ENCODE data around the gene NCK1. TPM values are rescaled to one million over a fixed set of nuclear protein-coding genes. Genes with fewer than 3 reads are reported as not detected.
A peak's percentile ranks its signal among the peaks of the same experiment; 100 is the strongest.

Gene NCK1
- total RNA-seq, 6 donors from 2014 or later, result 26.2 to 61.7 (median 44.8) TPM

DNA sequence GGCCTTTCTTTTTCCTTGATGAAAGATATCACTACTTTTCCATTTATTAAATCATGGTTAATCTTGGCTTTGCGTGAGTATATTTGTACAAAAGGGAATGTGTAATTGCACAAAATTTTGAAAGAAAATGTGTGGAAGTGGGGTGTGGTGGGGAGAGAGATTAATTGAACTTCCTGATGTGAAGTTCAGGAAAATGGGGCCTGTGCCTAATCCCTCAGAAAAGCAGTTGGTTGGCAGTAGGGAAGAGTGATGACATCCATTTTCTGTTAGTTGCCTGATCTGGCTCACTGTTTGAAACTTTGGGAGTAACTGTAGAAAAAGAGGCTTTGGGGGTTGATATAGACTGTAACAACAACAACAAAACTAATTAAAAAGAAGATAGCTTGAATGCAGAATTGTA, 85.0 kb downstream of the NCK1 start:
- no peak overlapping the region for H3K27ac ChIP-seq
- DNase-seq, result no peak
- no peaks in the 10 kb centered on the region for H3K9me3 ChIP-seq
- peaks cover 0 to 9% (median 3%) of the 10 kb centered on the region in 4 donors for H3K36me3 ChIP-seq
- 83 to 88% methylated on average over 1 of the region's 1 CpG for WGBS, 2 donors
- no peak for ATAC-seq (ENCODE audit: low FRiP score in 2 of 2)
- H3K27me3 ChIP-seq, result no peaks in the 10 kb centered on the region
- TF ChIP-seq EP300 (IDR thresholded peaks at IDR 0.05) (no peak), POLR2A (IDR thresholded peaks at IDR 0.05) (no peak)
- H3K4me3 ChIP-seq, result no peak overlapping the region
- peaks cover 18 to 34% (median 31%) of the 10 kb centered on the region in 4 donors for H3K4me1 ChIP-seq

DNA sequence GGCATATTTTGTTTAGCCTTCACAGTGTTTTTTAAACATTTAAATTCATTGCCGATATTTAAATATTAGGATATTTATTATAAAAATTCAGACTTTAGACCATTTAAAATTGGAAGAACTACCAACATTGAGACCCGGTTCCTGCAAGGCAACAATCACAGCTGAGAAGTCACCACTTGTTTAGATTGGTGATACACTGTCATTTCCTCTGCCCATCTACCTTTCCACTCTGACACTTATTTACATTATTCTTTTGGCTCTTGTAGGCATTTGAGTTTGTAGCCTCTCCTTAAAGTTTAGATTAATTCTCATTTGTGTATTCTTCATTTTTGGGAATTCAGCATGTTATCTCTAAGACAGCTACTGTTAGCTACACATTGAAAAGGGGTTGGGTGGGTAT, 85.5 kb downstream of the NCK1 start:
- DNase-seq (no peak), ATAC-seq (ENCODE audit: low FRiP score in 2 of 2) (no peak)
- Histone ChIP-seq H3K36me3 (peaks cover 0 to 9% (median 3%) of the 10 kb centered on the region in 4 donors), H3K9me3 (no peaks in the 10 kb centered on the region), H3K27ac (peak overlapping the region in 1 of 4 donors; percentile 22), H3K4me1 (peaks cover 15 to 32% (median 27%) of the 10 kb centered on the region in 4 donors), H3K27me3 (no peaks in the 10 kb centered on the region), H3K4me3 (no peak overlapping the region)
- TF ChIP-seq POLR2A (IDR thresholded peaks at IDR 0.05) (no peak), EP300 (IDR thresholded peaks at IDR 0.05) (no peak), POLR2AphosphoS5 (IDR thresholded peaks at IDR 0.05) (no peak)
- TF ChIP-seq, protein P1, sequence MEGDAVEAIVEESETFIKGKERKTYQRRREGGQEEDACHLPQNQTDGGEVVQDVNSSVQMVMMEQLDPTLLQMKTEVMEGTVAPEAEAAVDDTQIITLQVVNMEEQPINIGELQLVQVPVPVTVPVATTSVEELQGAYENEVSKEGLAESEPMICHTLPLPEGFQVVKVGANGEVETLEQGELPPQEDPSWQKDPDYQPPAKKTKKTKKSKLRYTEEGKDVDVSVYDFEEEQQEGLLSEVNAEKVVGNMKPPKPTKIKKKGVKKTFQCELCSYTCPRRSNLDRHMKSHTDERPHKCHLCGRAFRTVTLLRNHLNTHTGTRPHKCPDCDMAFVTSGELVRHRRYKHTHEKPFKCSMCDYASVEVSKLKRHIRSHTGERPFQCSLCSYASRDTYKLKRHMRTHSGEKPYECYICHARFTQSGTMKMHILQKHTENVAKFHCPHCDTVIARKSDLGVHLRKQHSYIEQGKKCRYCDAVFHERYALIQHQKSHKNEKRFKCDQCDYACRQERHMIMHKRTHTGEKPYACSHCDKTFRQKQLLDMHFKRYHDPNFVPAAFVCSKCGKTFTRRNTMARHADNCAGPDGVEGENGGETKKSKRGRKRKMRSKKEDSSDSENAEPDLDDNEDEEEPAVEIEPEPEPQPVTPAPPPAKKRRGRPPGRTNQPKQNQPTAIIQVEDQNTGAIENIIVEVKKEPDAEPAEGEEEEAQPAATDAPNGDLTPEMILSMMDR (IDR thresholded peaks at IDR 0.05), result no peak
- WGBS, 2 donors, result 44 to 48% methylated on average over 2 of the region's 2 CpGs

DNA sequence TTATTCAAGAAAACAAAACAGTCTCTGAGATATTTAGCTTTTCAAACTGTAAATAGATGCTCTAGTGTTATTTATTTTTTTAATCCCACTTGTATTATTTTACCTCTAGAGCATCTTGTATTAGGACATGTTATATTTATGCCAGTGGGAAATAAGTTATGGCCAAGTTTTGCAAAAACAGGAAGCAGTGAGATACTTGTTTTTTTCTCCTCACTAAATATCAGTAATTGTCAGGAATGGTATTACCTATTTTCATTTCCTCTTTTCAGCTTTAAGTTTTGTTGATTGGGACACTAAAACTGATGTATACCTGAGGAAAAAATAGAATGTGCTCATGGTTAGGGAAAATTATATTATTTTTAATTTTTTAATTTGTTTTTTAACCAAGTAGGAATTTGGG, 87.1 kb downstream of the NCK1 start:
- no peaks in the 10 kb centered on the region for H3K27me3 ChIP-seq
- H3K36me3 ChIP-seq, result peaks cover 0 to 9% (median 3%) of the 10 kb centered on the region in 4 donors
- no peak for TF ChIP-seq POLR2A (IDR thresholded peaks at IDR 0.05)
- TF ChIP-seq POLR2AphosphoS5 (IDR thresholded peaks at IDR 0.05), result no peak
- TF ChIP-seq, protein P1 (IDR thresholded peaks at IDR 0.05), result no peak
- TF ChIP-seq EP300 (IDR thresholded peaks at IDR 0.05), result no peak
- DNase-seq, result no peak
- no peak for ATAC-seq (ENCODE audit: low FRiP score in 2 of 2)
- no peak overlapping the region for H3K27ac ChIP-seq
- H3K4me3 ChIP-seq, result no peak overlapping the region
- peaks cover 3 to 19% (median 16%) of the 10 kb centered on the region in 4 donors for H3K4me1 ChIP-seq
- no peaks in the 10 kb centered on the region for H3K9me3 ChIP-seq

DNA sequence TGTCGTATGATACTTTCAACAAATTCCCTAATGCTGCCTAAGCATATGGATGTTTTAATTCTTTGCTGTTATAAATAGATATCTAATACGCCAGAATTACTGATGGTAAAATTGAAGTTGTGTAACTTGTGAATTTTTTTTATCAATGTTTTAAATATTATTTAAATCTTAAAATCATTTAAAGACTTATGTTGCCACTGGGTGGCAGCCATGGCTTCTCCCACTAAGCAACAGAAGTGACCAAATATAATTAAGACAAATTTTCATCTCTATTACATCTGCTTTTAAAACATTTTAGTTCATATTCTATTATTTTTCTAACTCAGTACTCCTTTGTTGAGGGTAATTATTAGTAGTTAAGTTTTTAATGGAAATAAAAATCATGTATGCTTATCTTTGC, 87.7 kb downstream of the NCK1 start:
- Histone ChIP-seq H3K4me1 (peaks cover 3 to 18% (median 12%) of the 10 kb centered on the region in 4 donors), H3K27ac (no peak overlapping the region), H3K4me3 (no peak overlapping the region), H3K9me3 (no peaks in the 10 kb centered on the region), H3K27me3 (no peaks in the 10 kb centered on the region), H3K36me3 (peaks cover 0 to 9% (median 3%) of the 10 kb centered on the region in 4 donors)
- 84 to 93% methylated on average over 2 of the region's 2 CpGs for WGBS, 2 donors
- DNase-seq (no peak), ATAC-seq (ENCODE audit: low FRiP score in 2 of 2) (no peak)
- TF ChIP-seq, protein P1 (IDR thresholded peaks at IDR 0.05), result no peak
- no peak for TF ChIP-seq EP300 (IDR thresholded peaks at IDR 0.05)
- no peak for TF ChIP-seq POLR2AphosphoS5 (IDR thresholded peaks at IDR 0.05)
- TF ChIP-seq POLR2A (IDR thresholded peaks at IDR 0.05), result no peak

DNA sequence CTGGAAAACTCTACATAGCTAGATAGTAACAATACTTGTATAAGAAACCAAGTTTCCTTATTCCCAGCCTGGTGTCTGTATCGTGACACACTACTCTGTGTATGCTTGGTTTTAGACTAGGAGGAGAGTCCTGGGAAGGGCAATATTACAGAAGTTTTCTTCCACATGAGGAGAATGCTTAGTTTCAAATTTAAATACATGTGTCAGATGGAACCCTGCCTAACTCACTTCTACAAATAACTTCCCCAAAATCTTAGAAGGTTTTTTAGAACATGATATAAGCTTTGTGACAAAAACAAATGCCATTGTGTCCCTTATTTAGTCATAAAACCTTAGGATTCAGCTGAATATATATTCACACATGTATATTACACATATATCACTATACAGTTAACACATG, 88.6 kb downstream of the NCK1 start:
- DNase-seq, result no peak
- 83 to 86% methylated on average over 1 of the region's 1 CpG for WGBS, 2 donors

More for the DNA sequence above, 88.6 kb downstream of the NCK1 start:
- Histone ChIP-seq H3K9me3 (no peaks in the 10 kb centered on the region), H3K4me3 (no peak overlapping the region), H3K36me3 (peaks cover 0 to 8% (median 2%) of the 10 kb centered on the region in 4 donors), H3K27ac (no peak overlapping the region), H3K4me1 (peaks cover 12 to 17% (median 15%) of the 10 kb centered on the region in 4 donors), H3K27me3 (no peaks in the 10 kb centered on the region)
- ATAC-seq (ENCODE audit: low FRiP score in 2 of 2), result no peak
- TF ChIP-seq, protein P1 (IDR thresholded peaks at IDR 0.05), result no peak
- TF ChIP-seq POLR2AphosphoS5 (IDR thresholded peaks at IDR 0.05), result no peak
- no peak for TF ChIP-seq POLR2A (IDR thresholded peaks at IDR 0.05)
- TF ChIP-seq EP300 (IDR thresholded peaks at IDR 0.05), result no peak

All from upper lobe of left lung (tissue), 6 donors.